ENCODE measurements around the gene EVL. TPM values are rescaled to one million over a fixed set of nuclear protein-coding genes. Genes with fewer than 3 reads are reported as not detected.
"Not testable (repeated sequence)": the region's sequence is repeated elsewhere in the genome, so short reads cannot be mapped to it uniquely, and the experiment has no call there.

Gene EVL
- total and polyA plus RNA-seq, 5 donors: 46.6 to 74.8 (median 71.5) TPM

DNA sequence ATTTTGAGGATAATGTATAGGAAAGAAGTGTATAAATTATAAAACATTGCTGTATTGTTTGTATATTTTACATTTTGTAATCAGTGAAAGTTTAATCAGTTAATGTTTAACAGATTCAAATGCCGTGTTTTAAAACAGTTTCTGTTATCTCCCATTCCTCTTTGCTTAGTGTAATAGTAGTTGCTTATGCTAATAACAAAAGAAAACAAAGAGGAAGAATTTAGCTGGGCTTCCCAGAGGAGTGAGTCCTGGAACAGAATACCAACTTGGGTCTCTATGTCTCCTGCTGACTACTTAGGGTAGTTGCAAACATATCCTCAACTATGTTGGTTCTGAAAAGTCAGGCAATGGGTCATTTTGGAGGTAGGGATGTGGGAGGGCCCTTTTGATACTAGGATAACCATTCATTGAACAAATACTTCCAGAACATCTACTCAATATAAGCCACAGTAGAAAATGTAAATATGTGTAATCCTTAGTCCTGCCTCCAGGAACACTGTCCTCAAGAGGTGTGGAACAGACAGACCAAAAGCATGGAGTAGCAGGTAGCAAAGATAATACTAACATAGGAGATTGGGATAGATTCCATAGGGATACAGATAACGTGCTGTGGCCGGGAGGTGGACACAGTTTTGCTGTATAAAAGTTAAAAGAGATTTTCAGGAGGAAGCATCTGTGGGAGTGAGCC, 36.1 kb upstream of the EVL start:
- ATAC-seq: no peak
- DNase-seq: no peak
- 82% methylated on average over 3 of the region's 3 CpGs for WGBS
- Histone ChIP-seq H3K4me1 (ENCODE audit: control insufficient read depth, insufficient read depth, low read length) (peaks cover 17% of the 10 kb centered on the region), H3K27me3 (ENCODE audit: control insufficient read depth, insufficient read depth) (no peaks in the 10 kb centered on the region), H3K27ac (ENCODE audit: low read length) (no peak overlapping the region), H3K9me3 (ENCODE audit: control insufficient read depth, low read length) (no peaks in the 10 kb centered on the region), H3K4me3 (ENCODE audit: low read length) (no peak overlapping the region)
- intact Hi-C loops (cut with DNase I): no loop called here

DNA sequence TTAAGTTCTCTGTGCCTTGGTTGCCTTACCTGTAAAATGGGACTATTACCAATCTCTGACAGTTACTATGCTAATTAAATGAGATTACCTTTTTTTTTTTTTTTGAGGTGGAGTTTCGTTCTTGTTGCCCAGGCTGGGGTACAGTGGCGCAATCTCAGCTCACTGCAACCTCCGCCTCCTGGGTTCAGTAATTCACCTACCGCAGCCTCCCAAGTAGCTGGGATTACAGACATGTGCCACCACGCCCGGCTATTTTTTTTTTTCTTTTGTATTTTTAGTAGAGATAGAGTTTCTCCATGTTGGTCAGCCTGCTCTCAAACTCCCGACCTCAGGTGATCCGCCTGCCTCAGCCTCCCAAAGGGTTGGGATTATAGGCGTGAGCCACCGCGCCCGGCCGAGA, 35.2 kb upstream of the EVL start:
- H3K9me3 ChIP-seq (ENCODE audit: control insufficient read depth, low read length); H3K27me3 ChIP-seq (ENCODE audit: control insufficient read depth, insufficient read depth); intact Hi-C loops (cut with DNase I); DNase-seq; H3K4me3 ChIP-seq (ENCODE audit: low read length); ATAC-seq; H3K27ac ChIP-seq (ENCODE audit: low read length): not testable (repeated sequence)
- 89% methylated on average over 13 of the region's 13 CpGs for WGBS
- H3K4me1 ChIP-seq (ENCODE audit: control insufficient read depth, insufficient read depth, low read length): peaks cover 14% of the 10 kb centered on the region

DNA sequence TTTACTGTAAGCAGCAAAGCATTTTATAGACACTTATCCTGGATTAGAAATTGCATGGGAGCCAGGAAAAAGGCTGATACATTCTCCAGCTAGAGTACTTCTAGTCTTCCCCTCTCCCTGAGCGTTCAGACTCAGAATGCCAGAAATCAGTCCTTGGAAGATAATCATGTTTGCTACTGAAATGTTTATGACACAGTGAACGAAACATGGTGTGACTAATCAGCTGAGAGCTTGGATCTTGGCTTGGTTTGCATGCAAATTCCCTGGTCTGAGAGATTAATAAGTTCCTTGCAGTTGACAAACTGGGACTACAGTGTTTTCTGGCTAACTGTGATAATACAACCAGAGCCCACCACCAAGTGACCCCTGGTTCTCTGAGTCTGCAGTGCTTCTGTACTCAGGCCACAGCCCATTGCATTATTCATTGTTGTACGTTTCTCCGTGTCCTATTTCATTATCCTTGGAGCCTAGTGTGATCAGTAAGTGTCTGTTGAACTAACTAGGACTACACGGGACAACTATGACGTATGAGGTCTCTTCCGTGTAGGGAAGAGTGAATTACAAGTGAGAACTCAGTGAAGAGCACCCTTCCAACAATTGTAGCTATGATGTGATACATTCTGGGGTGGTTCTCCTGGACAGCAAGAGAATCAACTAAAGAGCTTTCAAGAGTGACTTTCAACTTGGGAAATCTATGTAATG, 34.6 kb upstream of the EVL start:
- peak; percentile 69 to 75 for ATAC-seq
- DNase-seq: no peak
- peak overlapping the region; percentile 48 for H3K27ac ChIP-seq (ENCODE audit: low read length)
- no peak overlapping the region for H3K4me3 ChIP-seq (ENCODE audit: low read length)
- WGBS: 60% methylated on average over 7 of the region's 7 CpGs
- peaks cover 14% of the 10 kb centered on the region for H3K4me1 ChIP-seq (ENCODE audit: control insufficient read depth, insufficient read depth, low read length)
- no peaks in the 10 kb centered on the region for H3K9me3 ChIP-seq (ENCODE audit: control insufficient read depth, low read length)
- H3K27me3 ChIP-seq (ENCODE audit: control insufficient read depth, insufficient read depth): no peaks in the 10 kb centered on the region
- intact Hi-C loops (cut with DNase I): no loop called here

DNA sequence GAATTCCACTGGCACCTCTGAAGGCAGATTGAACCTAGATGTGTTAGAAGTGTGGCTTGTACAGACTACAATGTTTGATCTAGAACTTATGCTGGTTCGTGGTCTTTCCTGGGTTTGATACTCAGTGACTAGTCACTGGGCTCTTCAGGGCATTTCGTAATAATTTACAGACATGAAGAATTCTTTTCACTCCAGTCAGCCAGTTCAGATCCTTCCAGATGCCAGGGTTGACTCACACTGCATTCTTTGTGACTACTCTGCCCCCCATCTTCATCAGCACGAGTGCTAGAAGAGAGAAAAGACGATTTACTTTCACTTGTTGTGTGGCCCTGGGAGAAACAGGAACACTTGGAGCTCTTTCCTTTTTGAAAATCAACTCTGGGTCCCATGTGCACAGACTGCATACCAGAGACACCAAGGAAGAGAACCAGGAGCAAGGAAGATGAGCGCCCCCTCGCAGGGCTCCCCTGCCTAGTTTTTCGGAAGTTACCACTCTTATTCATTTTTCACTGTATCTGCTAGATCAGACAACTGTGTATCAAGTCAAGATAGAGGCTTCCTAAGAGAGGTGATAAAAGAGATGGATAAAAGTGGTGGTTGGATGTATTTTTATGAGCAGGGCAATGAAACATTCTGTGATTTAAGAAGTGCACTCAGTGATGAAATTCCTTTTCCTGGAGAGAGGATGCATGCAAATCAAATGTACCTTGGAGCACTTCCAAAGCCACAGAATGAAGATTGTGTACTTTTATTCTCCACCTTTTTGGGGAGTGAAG, 33.5 kb upstream of the EVL start:
- H3K4me3 ChIP-seq (ENCODE audit: low read length): no peak overlapping the region
- peaks cover 14% of the 10 kb centered on the region for H3K4me1 ChIP-seq (ENCODE audit: control insufficient read depth, insufficient read depth, low read length)
- ATAC-seq (peak; percentile 85 to 87), DNase-seq (peak in 1 of 3 donors; percentile 29)
- WGBS: 62% methylated on average over 7 of the region's 7 CpGs
- intact Hi-C loops (cut with DNase I): no loop called here
- no peaks in the 10 kb centered on the region for H3K27me3 ChIP-seq (ENCODE audit: control insufficient read depth, insufficient read depth)
- H3K27ac ChIP-seq (ENCODE audit: low read length): peak overlapping the region; percentile 78
- H3K9me3 ChIP-seq (ENCODE audit: control insufficient read depth, low read length): no peaks in the 10 kb centered on the region

DNA sequence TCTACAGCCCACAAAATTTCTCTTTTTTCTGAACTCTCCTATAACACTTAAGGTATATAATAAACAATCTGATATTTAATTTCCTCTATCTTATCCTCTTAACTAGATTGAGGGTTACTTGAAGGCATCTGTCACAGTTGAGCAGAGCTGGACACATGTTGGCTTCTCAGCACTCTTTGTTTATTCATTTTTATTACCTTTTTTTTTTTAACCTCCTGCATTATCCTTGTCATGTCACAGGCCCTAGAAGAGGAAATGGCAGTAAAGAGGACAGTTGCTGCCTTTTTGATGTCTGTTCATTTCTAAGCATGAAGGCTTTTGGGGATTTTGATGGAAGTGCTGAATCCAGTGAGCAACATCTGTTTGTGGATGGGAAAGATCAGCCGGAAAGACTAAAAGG, 32.5 kb upstream of the EVL start:
- intact Hi-C loops (cut with DNase I): no loop called here
- DNase-seq: no peak
- ATAC-seq: no peak
- 98% methylated on average over 1 of the region's 1 CpG for WGBS
- Histone ChIP-seq H3K9me3 (ENCODE audit: control insufficient read depth, low read length) (no peaks in the 10 kb centered on the region), H3K27ac (ENCODE audit: low read length) (no peak overlapping the region), H3K27me3 (ENCODE audit: control insufficient read depth, insufficient read depth) (no peaks in the 10 kb centered on the region), H3K4me1 (ENCODE audit: control insufficient read depth, insufficient read depth, low read length) (peaks cover 14% of the 10 kb centered on the region), H3K4me3 (ENCODE audit: low read length) (no peak overlapping the region)

DNA sequence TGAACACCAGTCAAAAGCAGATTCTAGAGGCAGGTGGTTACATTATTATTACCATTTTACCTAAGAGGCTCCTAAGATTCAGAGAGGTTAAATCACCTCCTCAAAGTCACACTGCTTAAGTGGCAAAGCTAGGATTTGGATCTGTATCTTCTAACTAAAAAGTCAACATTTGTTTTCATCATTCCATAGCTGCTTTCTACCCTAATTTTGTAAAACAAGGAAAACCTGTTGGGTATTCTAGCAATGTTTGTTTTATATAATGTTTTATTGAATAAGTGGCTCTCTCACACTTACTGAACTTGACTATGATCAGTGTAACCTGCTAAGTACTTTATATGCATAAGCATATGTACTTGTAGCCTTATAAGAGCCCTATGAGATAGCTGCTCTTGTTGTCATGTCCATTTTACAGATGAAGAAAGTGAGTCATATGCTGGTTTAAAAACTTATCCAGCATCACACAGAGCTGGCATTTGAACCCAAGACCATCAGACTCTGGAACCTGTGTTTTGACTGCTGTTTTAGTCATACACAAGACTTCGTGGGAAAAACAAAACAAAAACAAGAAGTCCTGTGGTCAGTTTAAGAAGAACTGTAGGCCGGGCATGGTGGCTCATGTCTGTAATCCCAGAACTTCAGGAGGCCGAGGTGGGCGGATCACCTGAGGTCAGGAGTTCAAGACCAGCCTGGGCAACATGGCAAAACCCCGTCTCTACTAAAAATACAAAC, 31.7 kb upstream of the EVL start:
- H3K9me3 ChIP-seq (ENCODE audit: control insufficient read depth, low read length): no peaks in the 10 kb centered on the region
- intact Hi-C loops (cut with DNase I): no loop called here
- no peak overlapping the region for H3K4me3 ChIP-seq (ENCODE audit: low read length)
- peaks cover 14% of the 10 kb centered on the region for H3K4me1 ChIP-seq (ENCODE audit: control insufficient read depth, insufficient read depth, low read length)
- no peaks in the 10 kb centered on the region for H3K27me3 ChIP-seq (ENCODE audit: control insufficient read depth, insufficient read depth)
- WGBS: 93% methylated on average over 5 of the region's 5 CpGs
- ATAC-seq (no peak), DNase-seq (no peak)
- no peak overlapping the region for H3K27ac ChIP-seq (ENCODE audit: low read length)

DNA sequence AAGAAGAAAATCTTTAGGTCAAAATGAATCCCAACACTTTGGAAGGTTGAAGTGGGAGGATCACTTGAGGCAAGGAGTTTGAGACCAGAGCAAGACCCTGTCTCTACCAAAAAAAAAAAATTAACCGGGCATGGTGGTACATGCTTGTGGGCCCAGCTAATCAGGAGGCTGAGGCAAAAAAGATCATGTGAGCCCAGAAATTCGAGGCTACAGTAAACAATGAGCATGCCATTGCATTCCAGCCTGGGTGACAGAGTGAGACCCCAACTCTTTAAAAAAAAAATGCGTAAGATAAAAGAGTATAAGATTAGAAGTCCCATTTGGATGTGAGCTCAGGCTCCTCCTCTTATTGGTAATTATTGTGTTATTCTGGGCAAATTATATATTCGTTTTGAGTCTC, 30.8 kb upstream of the EVL start:
- DNase-seq (no peak), ATAC-seq (no peak)
- H3K9me3 ChIP-seq (ENCODE audit: control insufficient read depth, low read length): no peaks in the 10 kb centered on the region
- no peaks in the 10 kb centered on the region for H3K27me3 ChIP-seq (ENCODE audit: control insufficient read depth, insufficient read depth)
- no peak overlapping the region for H3K4me3 ChIP-seq (ENCODE audit: low read length)
- H3K4me1 ChIP-seq (ENCODE audit: control insufficient read depth, insufficient read depth, low read length): peaks cover 14% of the 10 kb centered on the region
- 84% methylated on average over 4 of the region's 4 CpGs for WGBS
- no peak overlapping the region for H3K27ac ChIP-seq (ENCODE audit: low read length)
- intact Hi-C loops (cut with DNase I): no loop called here

DNA sequence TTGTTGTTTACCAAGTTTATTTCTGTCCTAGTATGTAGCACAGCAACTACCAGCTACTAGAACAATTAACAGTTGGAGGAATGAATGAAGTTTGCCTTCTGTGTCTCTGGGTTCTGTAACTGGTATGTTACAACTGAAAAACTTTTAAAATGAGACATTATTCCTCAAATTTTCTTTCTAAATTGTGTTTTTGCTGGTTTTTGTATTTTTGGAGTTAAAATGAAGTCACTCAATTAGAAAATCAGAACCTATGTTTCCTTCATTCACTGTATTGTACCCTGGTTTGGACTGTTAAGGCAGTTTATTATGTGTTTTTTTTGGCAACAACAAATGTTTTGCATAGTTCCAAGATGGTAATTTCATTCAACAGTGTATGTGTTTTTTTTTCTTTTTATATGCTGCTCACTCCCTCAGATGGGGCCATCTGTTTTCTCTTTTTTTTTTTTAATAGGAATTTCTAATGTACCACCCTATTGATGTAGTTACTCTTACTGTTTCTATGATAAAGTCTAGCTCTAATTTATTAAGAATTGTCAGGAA, 30.2 kb upstream of the EVL start:
- Histone ChIP-seq H3K27me3 (ENCODE audit: control insufficient read depth, insufficient read depth) (no peaks in the 10 kb centered on the region), H3K27ac (ENCODE audit: low read length) (no peak overlapping the region), H3K9me3 (ENCODE audit: control insufficient read depth, low read length) (no peaks in the 10 kb centered on the region), H3K4me3 (ENCODE audit: low read length) (no peak overlapping the region), H3K4me1 (ENCODE audit: control insufficient read depth, insufficient read depth, low read length) (peaks cover 14% of the 10 kb centered on the region)
- intact Hi-C loops (cut with DNase I): no loop called here
- DNase-seq: no peak
- no peak for ATAC-seq

DNA sequence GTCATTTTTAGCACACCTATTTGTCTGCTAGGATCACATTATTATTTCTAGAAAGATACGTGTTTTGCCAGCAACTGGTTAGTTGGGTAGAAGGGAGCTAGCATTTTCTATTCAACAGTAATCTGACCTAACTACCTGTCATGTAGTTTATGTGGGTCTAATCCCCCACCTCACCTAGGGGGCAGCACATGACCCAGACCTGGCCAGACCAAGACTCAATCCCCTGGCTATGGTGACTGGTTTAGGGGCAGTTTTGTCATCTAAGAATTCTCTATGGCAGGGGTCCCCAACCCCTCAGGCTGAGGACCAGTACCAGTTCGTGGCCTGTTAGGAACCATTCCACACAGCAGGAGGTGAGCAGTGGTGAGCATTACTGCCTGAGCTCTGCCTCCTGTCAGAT, 29.5 kb upstream of the EVL start:
- intact Hi-C loops (cut with DNase I): no loop called here
- H3K4me1 ChIP-seq (ENCODE audit: control insufficient read depth, insufficient read depth, low read length): peaks cover 9% of the 10 kb centered on the region

DNA sequence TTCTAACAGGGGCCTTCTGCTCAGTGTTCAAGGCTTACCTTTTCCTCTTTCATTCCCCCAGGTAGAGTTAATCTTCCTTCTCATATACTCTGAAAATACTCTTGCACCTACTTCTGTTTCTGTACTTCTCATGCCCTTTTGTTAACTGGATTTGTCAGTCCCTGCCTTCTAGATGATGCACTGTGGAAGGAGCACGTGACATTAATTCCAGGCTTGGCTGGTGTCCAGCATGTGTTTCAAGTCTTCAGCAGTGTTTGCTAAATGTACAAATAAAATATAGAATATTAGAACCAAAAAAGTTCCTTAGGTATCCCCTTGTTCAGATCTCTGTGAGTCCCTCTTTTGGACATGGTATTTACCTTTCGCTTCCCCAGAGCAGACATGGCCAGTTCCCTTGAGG, 27.9 kb upstream of the EVL start:
- intact Hi-C loops (cut with DNase I): no loop called here
- Histone ChIP-seq H3K4me3 (ENCODE audit: low read length) (no peak overlapping the region), H3K9me3 (ENCODE audit: control insufficient read depth, low read length) (no peaks in the 10 kb centered on the region), H3K27ac (ENCODE audit: low read length) (no peak overlapping the region), H3K27me3 (ENCODE audit: control insufficient read depth, insufficient read depth) (no peaks in the 10 kb centered on the region), H3K4me1 (ENCODE audit: control insufficient read depth, insufficient read depth, low read length) (no peaks in the 10 kb centered on the region)
- ATAC-seq (no peak), DNase-seq (no peak)
- 61% methylated on average over 2 of the region's 2 CpGs for WGBS

More for the DNA sequence above, 29.5 kb upstream of the EVL start:
- H3K9me3 ChIP-seq (ENCODE audit: control insufficient read depth, low read length): no peaks in the 10 kb centered on the region
- DNase-seq (no peak), ATAC-seq (no peak)
- no peaks in the 10 kb centered on the region for H3K27me3 ChIP-seq (ENCODE audit: control insufficient read depth, insufficient read depth)
- 91% methylated on average over 2 of the region's 2 CpGs for WGBS
- H3K4me3 ChIP-seq (ENCODE audit: low read length): no peak overlapping the region
- H3K27ac ChIP-seq (ENCODE audit: low read length): no peak overlapping the region

All from right cardiac atrium (tissue), 5 donors.